K562 (cell line): Measurements from ENCODE around the gene SLC7A10. TPM values are rescaled to one million over a fixed set of nuclear protein-coding genes. Genes with fewer than 3 reads are reported as not detected.

Experiments
- ARNT ChIP-seq, 2 experiments: fragments of 450-650 bp; IDR thresholded peaks; 2 replicates each; pipeline ENCODE4 v1.6.1; 2016; ENCODE audit warnings: mild to moderate bottlenecking in 1 of 2
- FOXJ3 ChIP-seq: sonication (generic); formaldehyde crosslinking; IDR thresholded peaks from 2 replicates; pipeline ENCODE4 v1.4.0; 2020; ENCODE audit warnings: mild to moderate bottlenecking, missing genetic modification reagents
- POLR2AphosphoS5 ChIP-seq: IDR thresholded peaks from 2 replicates; pipeline ENCODE4 v1.6.1; 2011; ENCODE audit warnings: mild to moderate bottlenecking, low read depth, low read length, moderate library complexity; ENCODE audit not compliant: control insufficient read depth, insufficient read depth
- ZBTB1 ChIP-seq: sonication (generic); formaldehyde crosslinking; IDR thresholded peaks from 2 replicates; pipeline ENCODE4 v1.8.1; 2023; ENCODE audit warnings: missing genetic modification reagents, low read depth, mild to moderate bottlenecking, borderline replicate concordance
- ZNF184 ChIP-seq: sonication (generic); formaldehyde crosslinking; IDR thresholded peaks from 2 replicates; pipeline ENCODE4 v1.5.0; 2020; ENCODE audit warnings: missing genetic modification reagents
- ZNF586 ChIP-seq: fragments of 450-650 bp; formaldehyde crosslinking; conservative IDR thresholded peaks from 2 replicates; pipeline ENCODE4 v1.4.0; 2020; ENCODE audit warnings: mild to moderate bottlenecking, moderate library complexity
- polyA plus RNA-seq, 8 experiments: library from polyadenylated mRNA; depleted of rRNA in 4 of 8; stranded (reverse) in 5 of 8; unstranded in 3 of 8; fragments of >200 nt; fragmentation: Nextera tagmentation in 2 of 8; fragmentation: Illumina TruSeq in 1 of 8; extraction: Ambion mirVana in 2 of 8; extraction: Trizol in 1 of 8; gene quantifications; 2 replicates each; pipeline versions ENCODE4 v1.2.1 to v1.2.3, GENCODE V29; 2011 to 2014; ENCODE audit warnings: inconsistent platforms in 1 of 8, missing spikeins in 1 of 8
- total RNA-seq, 7 experiments: library from RNA; depleted of rRNA in 6 of 7; stranded (reverse); fragments of >200 nt in 6 of 7; fragmentation: Illumina TruSeq in 2 of 7; extraction: Trizol in 2 of 7; gene quantifications; 2 replicates each; pipeline versions ENCODE4 v1.2.1 to v1.2.3, GENCODE V29; 2011 to 2021; ENCODE audit warnings: low replicate concordance in 1 of 7
- TF ChIP-seq, protein P1 (sequence below): sonication (generic); formaldehyde crosslinking; IDR thresholded peaks from 2 replicates; pipeline ENCODE4 v1.8.0; 2022; ENCODE audit warnings: mild to moderate bottlenecking, missing genetic modification reagents

Gene SLC7A10
- total and polyA plus RNA-seq, 9 of the 15 experiments (the other 6 are each of a cell fraction or from before 2014, with no cell fraction given): 0.07 TPM; not detected in 8

- TF ChIP-seq, protein P1, sequence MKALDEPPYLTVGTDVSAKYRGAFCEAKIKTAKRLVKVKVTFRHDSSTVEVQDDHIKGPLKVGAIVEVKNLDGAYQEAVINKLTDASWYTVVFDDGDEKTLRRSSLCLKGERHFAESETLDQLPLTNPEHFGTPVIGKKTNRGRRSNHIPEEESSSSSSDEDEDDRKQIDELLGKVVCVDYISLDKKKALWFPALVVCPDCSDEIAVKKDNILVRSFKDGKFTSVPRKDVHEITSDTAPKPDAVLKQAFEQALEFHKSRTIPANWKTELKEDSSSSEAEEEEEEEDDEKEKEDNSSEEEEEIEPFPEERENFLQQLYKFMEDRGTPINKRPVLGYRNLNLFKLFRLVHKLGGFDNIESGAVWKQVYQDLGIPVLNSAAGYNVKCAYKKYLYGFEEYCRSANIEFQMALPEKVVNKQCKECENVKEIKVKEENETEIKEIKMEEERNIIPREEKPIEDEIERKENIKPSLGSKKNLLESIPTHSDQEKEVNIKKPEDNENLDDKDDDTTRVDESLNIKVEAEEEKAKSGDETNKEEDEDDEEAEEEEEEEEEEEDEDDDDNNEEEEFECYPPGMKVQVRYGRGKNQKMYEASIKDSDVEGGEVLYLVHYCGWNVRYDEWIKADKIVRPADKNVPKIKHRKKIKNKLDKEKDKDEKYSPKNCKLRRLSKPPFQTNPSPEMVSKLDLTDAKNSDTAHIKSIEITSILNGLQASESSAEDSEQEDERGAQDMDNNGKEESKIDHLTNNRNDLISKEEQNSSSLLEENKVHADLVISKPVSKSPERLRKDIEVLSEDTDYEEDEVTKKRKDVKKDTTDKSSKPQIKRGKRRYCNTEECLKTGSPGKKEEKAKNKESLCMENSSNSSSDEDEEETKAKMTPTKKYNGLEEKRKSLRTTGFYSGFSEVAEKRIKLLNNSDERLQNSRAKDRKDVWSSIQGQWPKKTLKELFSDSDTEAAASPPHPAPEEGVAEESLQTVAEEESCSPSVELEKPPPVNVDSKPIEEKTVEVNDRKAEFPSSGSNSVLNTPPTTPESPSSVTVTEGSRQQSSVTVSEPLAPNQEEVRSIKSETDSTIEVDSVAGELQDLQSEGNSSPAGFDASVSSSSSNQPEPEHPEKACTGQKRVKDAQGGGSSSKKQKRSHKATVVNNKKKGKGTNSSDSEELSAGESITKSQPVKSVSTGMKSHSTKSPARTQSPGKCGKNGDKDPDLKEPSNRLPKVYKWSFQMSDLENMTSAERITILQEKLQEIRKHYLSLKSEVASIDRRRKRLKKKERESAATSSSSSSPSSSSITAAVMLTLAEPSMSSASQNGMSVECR (CRISPR knock-in tag): no peak
- no peak for TF ChIP-seq ARNT (IDR thresholded peaks at IDR 0.05)
- TF ChIP-seq ZBTB1 (CRISPR knock-in tag): no peak
- TF ChIP-seq FOXJ3 (CRISPR knock-in tag): no peak
- no peak for TF ChIP-seq ZNF184
- TF ChIP-seq ZNF586: no peak
- TF ChIP-seq POLR2AphosphoS5: no peak
Measured at GRCh38 chr19:33195645-33196347, 29.9 kb downstream of the SLC7A10 start (continued).
